ENCODE results near the gene PDXK.

- TF ChIP-seq EZH2 (IDR thresholded peaks at IDR 0.05; ENCODE audit: borderline replicate concordance, low read length) (no peak), CTCF (IDR thresholded peaks at IDR 0.05; ENCODE audit: low read length) (no peak)
These were observed 92.6 kb downstream of the PDXK start for GRCh38 chr21:43811262-43812105.
